COLO829 (cell line): ENCODE data around the gene MARCHF6.

Experiments used
- DNase-seq: peaks from one replicate; pipeline ENCODE4 v3.0.0; 2012; ENCODE audit warnings: low spot score

MARCHF6 gene

GRCh38 chr5:10353241-10354047 lies at the start of gene MARCHF6:
Gene MARCHF6 (plus strand): TSS chr5:10353695. CDS start chr5:10353899, 204 bp downstream.
- DNase-seq, result peak; percentile 30

- no peak for DNase-seq
Measured at GRCh38 chr5:10303699-10304170, 49.8 kb upstream of the MARCHF6 start.

- DNase-seq, result no peak
Measured at GRCh38 chr5:10304932-10305331, 48.6 kb upstream of the MARCHF6 start.

GRCh38 chr5:10306114-10306513 lies 47.4 kb upstream of the MARCHF6 start:
- no peak for DNase-seq

GRCh38 chr5:10306806-10307205 lies 46.7 kb upstream of the MARCHF6 start:
- no peak for DNase-seq

GRCh38 chr5:10307206-10308148 lies 46.0 kb upstream of the MARCHF6 start, which contains the start of gene CMBL:
Gene CMBL (minus strand): TSS chr5:10307902. CDS start chr5:10290762, 17,140 bp downstream.
- peak; percentile 13 for DNase-seq

- no peak for DNase-seq
Measured at GRCh38 chr5:10308844-10309243, 44.7 kb upstream of the MARCHF6 start.

GRCh38 chr5:10310066-10310779 lies 43.3 kb upstream of the MARCHF6 start:
- peak; percentile 47 for DNase-seq

GRCh38 chr5:10310835-10311570 lies 42.5 kb upstream of the MARCHF6 start:
- DNase-seq, result peak; percentile 6

- no peak for DNase-seq
Measured at GRCh38 chr5:10311595-10312425, 41.7 kb upstream of the MARCHF6 start.

GRCh38 chr5:10315201-10315600 lies 38.3 kb upstream of the MARCHF6 start:
- no peak for DNase-seq

GRCh38 chr5:10315824-10316509 lies 37.5 kb upstream of the MARCHF6 start:
- DNase-seq, result no peak

GRCh38 chr5:10317825-10318682 lies 35.4 kb upstream of the MARCHF6 start:
- no peak for DNase-seq

- DNase-seq, result no peak
Measured at GRCh38 chr5:10319202-10319851, 34.2 kb upstream of the MARCHF6 start.

GRCh38 chr5:10320793-10321192 lies 32.7 kb upstream of the MARCHF6 start:
- DNase-seq, result no peak

- DNase-seq, result no peak
Measured at GRCh38 chr5:10321882-10322281, 31.6 kb upstream of the MARCHF6 start.

GRCh38 chr5:10323588-10324488 lies 29.7 kb upstream of the MARCHF6 start:
- DNase-seq, result no peak
